ENCODE measurements around the gene TBCK.

The TBCK gene

GRCh38 chr4:106017975-106018374 is 298.0 kb downstream of the TBCK start:
- Mint-ChIP-seq H3K9me3 (peaks cover 5 to 19% of the 10 kb centered on the region in 2 donors), H3K4me3 (no peak overlapping the region), H3K27me3 (no peaks in the 10 kb centered on the region), H3K4me1 (ENCODE audit: low read depth in 2 of 2) (no peaks in the 10 kb centered on the region), H3K36me3 (ENCODE audit: insufficient read depth) (no peaks in the 10 kb centered on the region), H3K27ac (no peak overlapping the region)
- ATAC-seq (replicated peaks) (no peak), DNase-seq (no peak)

GRCh38 chr4:106011387-106011786 is 304.6 kb downstream of the TBCK start:
- Mint-ChIP-seq H3K4me3 (no peak overlapping the region), H3K27me3 (no peaks in the 10 kb centered on the region), H3K4me1 (ENCODE audit: low read depth in 2 of 2) (no peaks in the 10 kb centered on the region), H3K9me3 (peaks cover 11 to 29% of the 10 kb centered on the region in 2 donors), H3K27ac (no peak overlapping the region), H3K36me3 (ENCODE audit: insufficient read depth) (no peaks in the 10 kb centered on the region)
- ATAC-seq (replicated peaks) (no peak), DNase-seq (no peak)

- Mint-ChIP-seq H3K4me1 (ENCODE audit: low read depth in 2 of 2) (no peaks in the 10 kb centered on the region), H3K9me3 (peaks cover 11 to 29% of the 10 kb centered on the region in 2 donors), H3K4me3 (no peak overlapping the region), H3K27me3 (no peaks in the 10 kb centered on the region), H3K36me3 (ENCODE audit: insufficient read depth) (no peaks in the 10 kb centered on the region), H3K27ac (no peak overlapping the region)
- ATAC-seq (replicated peaks) (no peak), DNase-seq (no peak)
Observed at GRCh38 chr4:106010761-106011160, 305.2 kb downstream of the TBCK start.

- Mint-ChIP-seq H3K4me1 (ENCODE audit: low read depth in 2 of 2) (no peaks in the 10 kb centered on the region), H3K27me3 (no peaks in the 10 kb centered on the region), H3K36me3 (ENCODE audit: insufficient read depth) (peaks cover 4% of the 10 kb centered on the region)
Observed at GRCh38 chr4:106002994-106003393, 313.0 kb downstream of the TBCK start.

GRCh38 chr4:105998171-105999063 is 317.6 kb downstream of the TBCK start:
- H3K9me3 Mint-ChIP-seq: peaks cover 3 to 7% of the 10 kb centered on the region in 2 donors
- DNase-seq (no peak), ATAC-seq (replicated peaks) (no peak)
- H3K27me3 Mint-ChIP-seq: peaks cover 7 to 9% of the 10 kb centered on the region in 2 donors
- peaks cover under 1% of the 10 kb centered on the region for H3K36me3 Mint-ChIP-seq (ENCODE audit: insufficient read depth)
- no peaks in the 10 kb centered on the region for H3K4me1 Mint-ChIP-seq (ENCODE audit: low read depth in 2 of 2)
- H3K4me3 Mint-ChIP-seq: no peak overlapping the region
- H3K27ac Mint-ChIP-seq: no peak overlapping the region

More at GRCh38 chr4:106002994-106003393, 313.0 kb downstream of the TBCK start:
- no peaks in the 10 kb centered on the region for H3K9me3 Mint-ChIP-seq
- no peak overlapping the region for H3K4me3 Mint-ChIP-seq
- ATAC-seq (replicated peaks) (no peak), DNase-seq (no peak)
- no peak overlapping the region for H3K27ac Mint-ChIP-seq

- ATAC-seq (replicated peaks): no peak
- Mint-ChIP-seq H3K4me1 (ENCODE audit: low read depth in 2 of 2) (no peaks in the 10 kb centered on the region), H3K27me3 (peaks cover 7 to 9% of the 10 kb centered on the region in 2 donors)
Observed at GRCh38 chr4:105996845-105997244, 319.2 kb downstream of the TBCK start.

GRCh38 chr4:105994841-105995501 is 321.0 kb downstream of the TBCK start:
- H3K4me1 Mint-ChIP-seq (ENCODE audit: low read depth in 2 of 2): no peaks in the 10 kb centered on the region
- H3K27ac Mint-ChIP-seq: no peak overlapping the region
- no peak overlapping the region for H3K4me3 Mint-ChIP-seq
- peaks cover 3 to 7% of the 10 kb centered on the region in 2 donors for H3K9me3 Mint-ChIP-seq
- H3K27me3 Mint-ChIP-seq: peaks cover 7 to 9% of the 10 kb centered on the region in 2 donors
- no peaks in the 10 kb centered on the region for H3K36me3 Mint-ChIP-seq (ENCODE audit: insufficient read depth)
- ATAC-seq (replicated peaks) (no peak), DNase-seq (no peak)

More at GRCh38 chr4:105996845-105997244, 319.2 kb downstream of the TBCK start:
- no peak overlapping the region for H3K4me3 Mint-ChIP-seq
- no peak for DNase-seq
- H3K27ac Mint-ChIP-seq: no peak overlapping the region
- peaks cover 3 to 7% of the 10 kb centered on the region in 2 donors for H3K9me3 Mint-ChIP-seq
- no peaks in the 10 kb centered on the region for H3K36me3 Mint-ChIP-seq (ENCODE audit: insufficient read depth)

GRCh38 chr4:105994061-105994460 is 321.9 kb downstream of the TBCK start:
- Mint-ChIP-seq H3K4me3 (no peak overlapping the region), H3K9me3 (peaks cover 3 to 7% of the 10 kb centered on the region in 2 donors), H3K27me3 (peaks cover 7 to 9% of the 10 kb centered on the region in 2 donors), H3K36me3 (ENCODE audit: insufficient read depth) (no peaks in the 10 kb centered on the region), H3K27ac (no peak overlapping the region), H3K4me1 (ENCODE audit: low read depth in 2 of 2) (no peaks in the 10 kb centered on the region)
- ATAC-seq (replicated peaks) (no peak), DNase-seq (no peak)

GRCh38 chr4:105992641-105993305 is 323.2 kb downstream of the TBCK start:
- Mint-ChIP-seq H3K9me3 (peaks cover 3 to 7% of the 10 kb centered on the region in 2 donors), H3K4me3 (no peak overlapping the region), H3K36me3 (ENCODE audit: insufficient read depth) (no peaks in the 10 kb centered on the region), H3K4me1 (ENCODE audit: low read depth in 2 of 2) (no peaks in the 10 kb centered on the region), H3K27me3 (peaks cover 7 to 9% of the 10 kb centered on the region in 2 donors), H3K27ac (no peak overlapping the region)
- no peak for DNase-seq
- no peak for ATAC-seq (replicated peaks)

GRCh38 chr4:105991726-105992125 is 324.3 kb downstream of the TBCK start:
- ATAC-seq (replicated peaks) (no peak), DNase-seq (no peak)
- no peak overlapping the region for H3K27ac Mint-ChIP-seq
- H3K4me1 Mint-ChIP-seq (ENCODE audit: low read depth in 2 of 2): no peaks in the 10 kb centered on the region
- no peaks in the 10 kb centered on the region for H3K9me3 Mint-ChIP-seq
- H3K36me3 Mint-ChIP-seq (ENCODE audit: insufficient read depth): no peaks in the 10 kb centered on the region
- H3K27me3 Mint-ChIP-seq: no peaks in the 10 kb centered on the region
- no peak overlapping the region for H3K4me3 Mint-ChIP-seq

Data from effector memory CD8-positive, alpha-beta T cell (primary cell).